B cell (primary cell): Measurements from ENCODE around the gene DYNC1I1.

Experiments used
- CTCF ChIP-seq: fragments of 200-600 bp; IDR thresholded peaks from one replicate; pipeline ENCODE4 v1.8.0; 2022; ENCODE audit warnings: antibody characterized with exemption, mild to moderate bottlenecking
- EZH2 ChIP-seq: IDR thresholded peaks from 2 replicates; pipeline ENCODE4 v1.6.1; 2012; ENCODE audit warnings: borderline replicate concordance, low read depth, mild to moderate bottlenecking, moderate library complexity, low read length; ENCODE audit not compliant: insufficient read depth, poor library complexity, severe bottlenecking

- no peak for TF ChIP-seq CTCF
- TF ChIP-seq EZH2, result no peak
Observed at GRCh38 chr7:96114190-96114589, 341.8 kb downstream of the DYNC1I1 start.
